Renal cortex interstitium (tissue), 11 donors: ENCODE results near the gene SMIM35. TPM values are rescaled to one million over a fixed set of nuclear protein-coding genes. Genes with fewer than 3 reads are reported as not detected.

Experiments
- DNase-seq, 11 donors: peaks; one replicate each; pipeline ENCODE4 v3.0.0-alpha.2; 2013; ENCODE audit warnings: low read depth in 9 of 11, low spot score in 4 of 11; ENCODE audit errors: extremely low read depth in 1 of 11
- polyA plus RNA-seq, 3 donors: library from polyadenylated mRNA; unstranded; fragments of 120-200 nt; gene quantifications; one replicate each; pipeline ENCODE4 v1.2.1, GENCODE V29; 2013; ENCODE audit not compliant: insufficient read length in 3 of 3

The SMIM35 gene
- polyA plus RNA-seq, 3 donors: 0.09 to 0.21 (median 0.11) TPM

DNA sequence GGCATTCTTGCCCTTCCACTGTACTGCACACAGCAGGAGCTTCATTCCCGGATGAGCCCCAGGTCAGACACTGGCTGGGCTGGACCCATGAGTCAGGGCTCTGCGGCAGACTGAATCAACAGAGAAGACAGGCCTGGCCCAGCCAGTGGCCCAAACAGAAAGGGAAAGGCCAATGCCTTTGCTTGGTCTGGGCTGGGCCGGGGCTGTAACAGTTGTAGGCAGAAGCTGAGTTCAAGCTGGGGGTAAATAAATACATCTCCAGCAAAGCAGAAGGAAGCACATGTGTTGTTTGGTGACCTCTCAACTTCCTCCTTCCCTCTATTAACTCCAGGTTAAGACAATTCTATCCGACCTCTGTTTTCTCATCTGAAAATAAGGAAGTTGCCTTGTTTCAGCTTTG is 1.8 kb upstream of the SMIM35 start:
- peak in 2 of 11 donors; percentile 36 to 39 for DNase-seq

DNA sequence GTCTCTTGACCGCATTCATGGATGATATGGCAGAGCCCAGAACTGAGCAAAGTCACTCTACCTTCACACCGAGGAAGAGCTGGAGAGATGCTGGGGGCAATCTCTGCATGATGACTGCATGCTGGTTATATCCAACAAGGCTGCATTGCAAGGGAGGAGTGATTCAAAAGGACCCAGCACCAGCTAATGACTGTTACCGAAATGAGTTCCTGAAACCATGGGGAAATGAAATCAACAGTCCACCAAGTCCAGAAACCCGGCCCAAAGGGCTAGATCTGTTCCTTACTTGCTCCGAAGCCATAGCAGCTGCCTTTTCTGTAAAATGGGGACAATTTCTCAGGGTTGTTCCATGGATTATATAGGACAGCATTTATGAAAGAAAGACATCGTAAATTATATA is 1.2 kb upstream of the SMIM35 start:
- no peak for DNase-seq

DNA sequence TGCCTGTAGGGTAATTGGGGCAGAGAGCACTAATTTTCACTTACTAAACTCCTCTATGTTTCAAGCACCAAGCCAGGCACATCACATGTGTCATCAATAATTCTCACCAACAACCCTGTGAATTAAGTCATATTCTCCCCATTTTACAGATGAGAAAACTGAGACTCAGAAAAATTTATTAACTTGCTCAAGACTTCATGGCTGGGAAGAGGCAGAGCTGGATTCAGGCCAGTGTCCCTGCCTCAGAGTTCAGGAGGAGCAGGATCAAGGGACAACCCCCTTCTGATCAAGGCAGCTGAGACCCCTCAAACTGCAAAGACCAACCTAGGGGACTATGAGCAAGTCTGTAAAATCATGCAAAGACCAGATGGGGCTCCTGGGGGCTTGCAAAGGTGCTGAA is 2.1 kb downstream of the SMIM35 start:
- DNase-seq: no peak

GRCh38 chr11:118084247-118084646 is 2.5 kb downstream of the SMIM35 start:
- DNase-seq: no peak

DNA sequence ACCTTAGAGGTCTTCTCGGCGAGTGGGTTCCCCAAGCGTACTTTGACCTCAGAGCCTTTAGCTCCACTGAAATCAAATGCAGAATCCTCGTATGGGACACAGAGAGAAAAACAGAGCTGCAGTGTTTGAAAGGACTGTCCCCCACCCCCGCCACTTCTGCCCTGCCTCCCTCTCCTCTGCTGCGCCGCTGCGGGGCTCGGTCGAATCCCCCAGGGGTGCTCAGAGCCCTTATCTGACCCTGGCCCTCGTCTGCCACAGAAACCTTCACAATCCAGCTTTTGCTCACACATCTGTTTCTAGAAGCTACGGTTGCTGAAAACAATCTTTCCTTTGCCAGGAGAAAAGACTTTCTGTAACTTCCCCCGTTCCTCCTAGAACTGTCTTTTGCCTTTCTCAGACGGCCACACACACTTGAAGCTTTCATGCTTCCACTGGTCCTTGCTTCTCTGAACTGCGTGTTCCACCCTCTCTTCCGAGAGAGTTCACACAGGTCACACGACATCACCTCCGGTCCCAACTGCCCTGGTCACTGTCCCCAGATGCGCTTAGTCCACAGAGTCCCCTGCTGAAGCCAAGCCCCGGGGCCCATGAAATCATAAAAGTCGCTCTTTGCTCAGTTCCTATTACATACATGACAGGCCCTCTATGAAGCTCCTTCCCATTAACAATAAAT is 3.7 kb downstream of the SMIM35 start:
- no peak for DNase-seq

DNA sequence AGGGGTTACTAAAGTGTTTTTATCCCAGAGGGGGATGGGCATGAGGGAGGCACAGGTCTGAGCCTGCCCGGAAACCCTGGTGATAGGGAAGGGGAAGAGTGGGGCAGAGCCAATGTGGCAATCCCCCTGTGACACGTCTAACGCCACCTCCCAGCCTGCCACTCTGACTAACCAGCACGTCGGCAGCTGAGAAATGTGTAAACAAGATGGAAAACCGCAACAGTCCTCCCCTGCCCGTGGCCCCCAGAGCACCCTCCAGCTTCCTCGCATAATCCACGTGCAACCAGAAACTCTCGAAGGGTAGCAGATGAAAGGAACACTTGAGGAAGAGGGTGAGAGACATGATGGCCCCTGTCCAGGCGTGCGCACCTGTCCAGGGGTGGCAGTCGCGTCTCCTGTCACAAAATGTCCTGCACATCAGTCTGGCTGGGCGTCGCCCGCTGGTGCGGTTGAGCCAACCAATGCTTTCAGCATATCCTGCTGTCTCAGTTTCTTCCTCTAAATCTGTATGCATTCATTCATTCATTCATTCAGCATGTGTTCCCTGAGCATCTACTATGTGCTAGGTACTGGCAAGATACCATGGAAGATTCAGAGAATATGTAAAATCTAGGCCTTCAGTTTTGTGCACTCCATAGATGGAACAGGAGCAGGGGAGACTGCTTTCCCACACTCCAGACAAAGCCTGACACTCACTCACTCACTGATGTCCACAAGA is 5.4 kb downstream of the SMIM35 start:
- DNase-seq: no peak

DNA sequence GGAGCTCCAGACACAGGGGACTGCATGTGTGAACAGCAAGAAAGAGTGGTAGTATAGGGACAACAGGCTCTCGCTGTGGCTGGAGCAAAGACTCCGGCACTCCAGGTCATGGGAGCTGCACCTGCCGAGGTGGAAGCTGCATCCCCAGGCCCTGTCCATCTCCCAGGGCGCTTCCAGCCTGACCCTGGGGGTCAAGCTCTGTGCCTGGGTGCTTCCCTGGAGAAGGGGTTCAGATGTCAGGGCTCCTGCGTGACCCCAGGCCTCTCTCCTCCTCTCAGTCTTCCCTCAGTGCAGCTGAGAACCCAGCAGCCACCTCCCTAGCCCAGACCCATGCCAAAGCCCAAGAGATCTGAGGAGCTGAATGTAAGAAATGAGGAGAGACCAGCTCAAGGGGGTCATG is 6.5 kb downstream of the SMIM35 start:
- no peak for DNase-seq

- DNase-seq: no peak
Observed at GRCh38 chr11:118079491-118079890, 7.3 kb downstream of the SMIM35 start.

GRCh38 chr11:118078911-118079411 is 7.8 kb downstream of the SMIM35 start:
- peak in 9 of 11 donors; percentile 39 to 76 (median 58) for DNase-seq

GRCh38 chr11:118076754-118077281 is 9.9 kb downstream of the SMIM35 start, which contains the start of gene TMPRSS4:
Gene TMPRSS4 (plus strand): TSS chr11:118077078. CDS start chr11:118077303, 225 bp downstream.
- peak in 7 of 11 donors; percentile 43 to 76 (median 68) for DNase-seq

- no peak for DNase-seq
Observed at GRCh38 chr11:118074785-118075184, 12.0 kb downstream of the SMIM35 start.

- DNase-seq: no peak
Observed at GRCh38 chr11:118074091-118074685, 12.6 kb downstream of the SMIM35 start.

DNA sequence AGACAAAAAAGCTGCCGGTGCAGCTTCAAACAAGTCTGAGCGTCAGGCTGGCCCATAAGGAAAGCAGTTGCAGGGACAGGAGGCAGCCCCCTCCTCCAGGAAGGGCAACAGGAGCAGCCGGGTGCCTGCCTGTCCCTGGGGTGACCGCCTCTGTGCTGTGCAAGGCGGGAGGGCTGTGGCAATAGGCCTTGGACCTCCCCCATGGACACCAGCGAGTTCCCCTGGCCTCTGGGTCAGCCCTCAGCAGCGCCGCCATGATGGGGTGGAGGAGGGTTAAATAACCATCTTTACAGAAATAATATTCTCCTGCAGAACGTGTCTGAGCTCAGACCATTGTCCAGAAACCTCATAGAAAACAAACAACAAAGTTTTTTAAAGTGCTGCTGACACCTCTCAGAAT is 13.2 kb downstream of the SMIM35 start:
- DNase-seq: no peak

GRCh38 chr11:118071416-118072030 is 15.2 kb downstream of the SMIM35 start:
- no peak for DNase-seq

DNA sequence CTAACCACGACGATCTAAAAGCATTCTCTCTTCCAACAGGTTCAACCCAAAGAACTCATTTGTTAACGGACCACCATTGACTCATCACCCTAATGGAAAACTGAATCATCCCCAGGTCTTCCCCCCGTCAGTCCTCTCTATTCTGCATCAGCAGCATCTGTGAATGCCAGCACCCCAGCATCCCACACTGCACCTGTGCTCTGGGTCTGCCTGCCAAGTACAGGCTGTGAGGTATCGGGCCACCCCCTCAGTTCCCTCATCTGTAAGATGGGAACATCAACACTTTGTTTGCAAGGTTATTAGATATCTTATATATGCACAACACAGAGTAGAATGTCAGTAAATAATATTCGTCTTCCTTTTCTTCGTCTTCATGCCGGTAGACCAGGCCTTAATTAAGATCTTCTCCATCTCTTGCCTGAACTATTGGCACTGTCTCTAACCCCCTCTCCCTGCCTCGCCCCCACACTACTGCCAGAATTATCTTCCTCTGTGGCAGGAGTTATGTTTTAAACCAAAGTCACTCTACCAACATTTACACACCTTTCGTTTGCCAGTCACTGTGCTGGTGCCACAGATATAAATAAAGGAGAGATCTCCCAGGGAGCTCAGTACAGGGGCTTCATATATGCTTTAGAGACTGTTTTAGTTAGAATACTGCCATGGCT is 17.7 kb downstream of the SMIM35 start:
- no peak for DNase-seq

GRCh38 chr11:118068206-118068944 is 18.4 kb downstream of the SMIM35 start:
- no peak for DNase-seq

DNA sequence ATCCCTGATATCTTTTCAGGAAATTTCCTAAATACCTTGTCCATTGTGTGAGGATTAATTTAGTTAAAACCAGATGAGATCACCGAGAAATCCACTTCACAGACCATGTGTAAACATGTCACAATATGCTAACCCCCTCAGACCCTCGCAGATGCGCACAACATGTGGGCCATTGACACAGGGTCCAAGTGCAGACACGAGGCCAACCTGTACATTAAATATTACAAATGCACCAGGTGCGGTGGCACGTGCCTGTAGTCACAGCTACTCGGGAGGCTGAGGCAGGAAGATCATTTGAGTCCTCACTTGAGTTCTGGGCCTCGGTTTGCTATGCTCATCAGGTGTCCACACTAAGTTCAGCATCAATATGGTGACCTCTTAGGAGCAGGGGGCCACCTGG is 19.8 kb downstream of the SMIM35 start:
- DNase-seq: no peak

DNA sequence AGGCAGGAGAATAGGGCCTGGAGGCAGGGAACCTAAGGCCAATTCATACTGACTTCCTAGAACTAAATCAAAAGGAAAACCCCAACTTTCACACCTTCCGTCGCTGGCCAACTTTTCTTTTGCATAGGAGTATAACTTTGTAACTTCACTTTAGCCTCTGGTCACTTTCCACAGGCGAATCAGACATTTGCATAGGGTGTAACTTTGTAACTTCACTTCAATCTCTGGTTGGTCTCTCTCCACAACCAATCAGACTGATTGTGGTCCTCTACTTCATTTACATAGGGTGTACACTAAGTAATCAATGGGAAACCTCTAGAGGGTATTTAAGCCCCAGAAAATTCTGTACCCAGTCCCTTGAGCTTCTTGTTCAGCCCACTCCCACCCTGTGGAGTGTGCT is 21.4 kb downstream of the SMIM35 start:
- no peak for DNase-seq
